ENCODE measurements around the gene COL15A1. TPM values are rescaled to one million over a fixed set of nuclear protein-coding genes. Genes with fewer than 3 reads are reported as not detected.

Gene COL15A1
- total and polyA plus RNA-seq, 4 donors: 21.4 to 94.4 (median 57.3) TPM

- H3K27me3 ChIP-seq (ENCODE audit: control insufficient read depth, insufficient read depth, low read length): no peaks in the 10 kb centered on the region
- H3K36me3 ChIP-seq (ENCODE audit: control insufficient read depth, insufficient read depth, low read length): no peaks in the 10 kb centered on the region
- H3K4me1 ChIP-seq (ENCODE audit: control insufficient read depth, insufficient read depth, low read length): peaks cover 12% of the 10 kb centered on the region
- H3K27ac ChIP-seq (ENCODE audit: low read depth, low read length): no peak overlapping the region
- no peak for DNase-seq (ENCODE audit: low read depth in 4 of 6, low spot score in 6 of 6)
- 57% methylated on average over 1 of the region's 2 CpGs for WGBS (ENCODE audit: insufficient coverage)
- H3K4me3 ChIP-seq (ENCODE audit: low read depth, low read length): no peak overlapping the region
- no peaks in the 10 kb centered on the region for H3K9me3 ChIP-seq (ENCODE audit: control insufficient read depth, insufficient read depth, low read length)
These were observed 17.8 kb upstream of the COL15A1 start for GRCh38 chr9:98925956-98926355.

DNA sequence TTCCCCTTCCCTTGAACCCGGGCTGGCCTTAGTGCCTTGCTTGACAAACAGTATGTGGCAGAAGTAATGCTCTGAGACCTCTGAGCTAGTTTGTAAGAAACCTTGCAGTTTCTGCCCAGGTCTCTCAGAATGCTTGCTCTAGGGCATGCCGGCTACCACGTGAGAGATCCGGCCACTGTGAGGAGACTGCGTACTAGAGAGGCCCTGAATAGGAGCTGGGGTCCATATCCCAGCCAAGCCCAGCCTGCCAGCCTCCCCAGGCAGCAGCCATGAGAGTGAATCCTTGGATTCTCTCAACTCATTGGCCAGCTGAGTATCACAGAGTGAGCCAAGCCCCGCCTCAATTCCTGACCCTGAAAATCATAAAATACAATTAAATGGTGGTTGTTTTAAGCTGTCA lies 16.0 kb upstream of the COL15A1 start:
- Histone ChIP-seq H3K27ac (ENCODE audit: low read depth, low read length) (no peak overlapping the region), H3K36me3 (ENCODE audit: control insufficient read depth, insufficient read depth, low read length) (no peaks in the 10 kb centered on the region), H3K4me1 (ENCODE audit: control insufficient read depth, insufficient read depth, low read length) (peaks cover 12% of the 10 kb centered on the region), H3K27me3 (ENCODE audit: control insufficient read depth, insufficient read depth, low read length) (no peaks in the 10 kb centered on the region), H3K4me3 (ENCODE audit: low read depth, low read length) (no peak overlapping the region), H3K9me3 (ENCODE audit: control insufficient read depth, insufficient read depth, low read length) (no peaks in the 10 kb centered on the region)
- WGBS (ENCODE audit: insufficient coverage): 53% methylated on average over 5 of the region's 6 CpGs
- DNase-seq (ENCODE audit: low read depth in 4 of 6, low spot score in 6 of 6): no peak

DNA sequence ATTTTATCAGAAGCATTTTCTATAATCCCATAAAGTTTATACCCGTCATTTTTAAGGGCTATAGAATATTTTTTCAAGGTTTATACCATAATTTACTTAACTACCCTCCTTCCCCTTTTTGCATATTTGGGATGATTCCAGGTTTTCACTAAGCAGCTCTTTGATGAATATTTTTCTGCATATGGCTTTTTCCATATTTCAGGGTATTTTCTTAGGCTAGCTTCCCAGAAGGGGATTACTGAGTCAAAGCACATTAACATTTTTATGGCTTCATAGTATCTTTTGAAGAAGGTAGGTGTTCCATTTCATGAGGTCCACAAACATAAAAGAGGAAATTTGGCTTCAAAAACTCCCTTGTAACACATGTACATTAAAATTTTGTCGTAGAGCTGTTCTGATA lies 14.6 kb upstream of the COL15A1 start:
- no CpG with 5 or more reads among the region's 2 CpGs for WGBS (ENCODE audit: insufficient coverage)
- H3K4me3 ChIP-seq (ENCODE audit: low read depth, low read length): no peak overlapping the region
- no peaks in the 10 kb centered on the region for H3K9me3 ChIP-seq (ENCODE audit: control insufficient read depth, insufficient read depth, low read length)
- peaks cover 8% of the 10 kb centered on the region for H3K4me1 ChIP-seq (ENCODE audit: control insufficient read depth, insufficient read depth, low read length)
- DNase-seq (ENCODE audit: low read depth in 4 of 6, low spot score in 6 of 6): peak in 2 of 6 donors; percentile 13 to 75
- peak overlapping the region; percentile 40 for H3K27ac ChIP-seq (ENCODE audit: low read depth, low read length)
- no peaks in the 10 kb centered on the region for H3K36me3 ChIP-seq (ENCODE audit: control insufficient read depth, insufficient read depth, low read length)
- no peaks in the 10 kb centered on the region for H3K27me3 ChIP-seq (ENCODE audit: control insufficient read depth, insufficient read depth, low read length)

- no peak overlapping the region for H3K4me3 ChIP-seq (ENCODE audit: low read depth, low read length)
- peaks cover 8% of the 10 kb centered on the region for H3K4me1 ChIP-seq (ENCODE audit: control insufficient read depth, insufficient read depth, low read length)
- H3K36me3 ChIP-seq (ENCODE audit: control insufficient read depth, insufficient read depth, low read length): no peaks in the 10 kb centered on the region
- H3K27ac ChIP-seq (ENCODE audit: low read depth, low read length): peak overlapping the region; percentile 40
- WGBS (ENCODE audit: insufficient coverage): 70% methylated on average over 10 of the region's 10 CpGs
- no peaks in the 10 kb centered on the region for H3K9me3 ChIP-seq (ENCODE audit: control insufficient read depth, insufficient read depth, low read length)
- H3K27me3 ChIP-seq (ENCODE audit: control insufficient read depth, insufficient read depth, low read length): no peaks in the 10 kb centered on the region
- DNase-seq (ENCODE audit: low read depth in 4 of 6, low spot score in 6 of 6): peak in 1 of 6 donors; percentile 57
These were observed 13.8 kb upstream of the COL15A1 start for GRCh38 chr9:98929895-98930341.

DNA sequence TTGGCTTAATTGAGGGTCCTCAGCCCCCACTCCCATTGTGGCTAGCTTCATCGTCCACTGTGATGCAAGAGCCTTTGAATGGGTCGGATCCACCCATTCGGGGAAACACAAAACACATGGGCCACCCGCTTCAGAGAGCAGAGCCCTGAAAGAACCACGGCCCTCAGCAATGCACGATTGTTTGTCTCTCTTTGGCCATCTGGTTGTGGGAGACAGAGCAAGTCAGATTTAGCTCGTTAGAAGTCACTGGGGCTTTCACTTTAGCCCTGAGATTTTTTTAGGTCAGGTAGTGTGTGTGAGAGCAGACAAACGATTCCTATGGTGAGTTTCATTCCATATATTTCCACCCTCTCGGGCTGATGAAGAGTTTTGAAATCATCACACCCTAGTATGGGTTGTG lies 12.9 kb upstream of the COL15A1 start:
- 76% methylated on average over 6 of the region's 9 CpGs for WGBS (ENCODE audit: insufficient coverage)
- Histone ChIP-seq H3K4me1 (ENCODE audit: control insufficient read depth, insufficient read depth, low read length) (no peaks in the 10 kb centered on the region), H3K36me3 (ENCODE audit: control insufficient read depth, insufficient read depth, low read length) (no peaks in the 10 kb centered on the region), H3K4me3 (ENCODE audit: low read depth, low read length) (no peak overlapping the region), H3K27ac (ENCODE audit: low read depth, low read length) (no peak overlapping the region), H3K27me3 (ENCODE audit: control insufficient read depth, insufficient read depth, low read length) (no peaks in the 10 kb centered on the region), H3K9me3 (ENCODE audit: control insufficient read depth, insufficient read depth, low read length) (no peaks in the 10 kb centered on the region)
- no peak for DNase-seq (ENCODE audit: low read depth in 4 of 6, low spot score in 6 of 6)

GRCh38 chr9:98931600-98932389 lies 11.9 kb upstream of the COL15A1 start:
- no peaks in the 10 kb centered on the region for H3K9me3 ChIP-seq (ENCODE audit: control insufficient read depth, insufficient read depth, low read length)
- no peaks in the 10 kb centered on the region for H3K36me3 ChIP-seq (ENCODE audit: control insufficient read depth, insufficient read depth, low read length)
- no peak overlapping the region for H3K27ac ChIP-seq (ENCODE audit: low read depth, low read length)
- no peaks in the 10 kb centered on the region for H3K27me3 ChIP-seq (ENCODE audit: control insufficient read depth, insufficient read depth, low read length)
- no peak for DNase-seq (ENCODE audit: low read depth in 4 of 6, low spot score in 6 of 6)
- no peaks in the 10 kb centered on the region for H3K4me1 ChIP-seq (ENCODE audit: control insufficient read depth, insufficient read depth, low read length)
- WGBS (ENCODE audit: insufficient coverage): 88% methylated on average over 3 of the region's 8 CpGs
- H3K4me3 ChIP-seq (ENCODE audit: low read depth, low read length): no peak overlapping the region

DNA sequence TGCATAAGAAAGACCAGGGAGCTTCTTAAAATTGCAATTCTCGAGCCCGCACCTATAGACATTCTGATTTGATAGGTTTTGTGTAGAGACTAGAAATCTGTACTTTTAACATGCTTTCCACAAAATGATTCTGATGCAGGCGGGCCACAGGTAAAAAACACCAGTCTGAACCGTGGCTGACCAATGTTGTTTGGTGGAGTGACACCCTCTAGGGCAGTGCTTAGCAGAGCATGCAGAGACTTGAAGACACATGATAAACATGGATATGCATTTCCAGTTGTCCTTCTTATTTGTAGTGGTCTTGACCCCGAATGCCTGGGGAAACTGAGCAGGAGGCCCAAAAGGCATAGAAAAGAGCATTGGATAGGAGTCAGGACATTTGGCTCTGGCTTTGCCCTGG lies 10.5 kb upstream of the COL15A1 start:
- no peak for DNase-seq (ENCODE audit: low read depth in 4 of 6, low spot score in 6 of 6)
- 90% methylated on average over 3 of the region's 5 CpGs for WGBS (ENCODE audit: insufficient coverage)
- Histone ChIP-seq H3K4me1 (ENCODE audit: control insufficient read depth, insufficient read depth, low read length) (no peaks in the 10 kb centered on the region), H3K4me3 (ENCODE audit: low read depth, low read length) (no peak overlapping the region), H3K27ac (ENCODE audit: low read depth, low read length) (no peak overlapping the region), H3K9me3 (ENCODE audit: control insufficient read depth, insufficient read depth, low read length) (no peaks in the 10 kb centered on the region), H3K27me3 (ENCODE audit: control insufficient read depth, insufficient read depth, low read length) (no peaks in the 10 kb centered on the region), H3K36me3 (ENCODE audit: control insufficient read depth, insufficient read depth, low read length) (no peaks in the 10 kb centered on the region)

DNA sequence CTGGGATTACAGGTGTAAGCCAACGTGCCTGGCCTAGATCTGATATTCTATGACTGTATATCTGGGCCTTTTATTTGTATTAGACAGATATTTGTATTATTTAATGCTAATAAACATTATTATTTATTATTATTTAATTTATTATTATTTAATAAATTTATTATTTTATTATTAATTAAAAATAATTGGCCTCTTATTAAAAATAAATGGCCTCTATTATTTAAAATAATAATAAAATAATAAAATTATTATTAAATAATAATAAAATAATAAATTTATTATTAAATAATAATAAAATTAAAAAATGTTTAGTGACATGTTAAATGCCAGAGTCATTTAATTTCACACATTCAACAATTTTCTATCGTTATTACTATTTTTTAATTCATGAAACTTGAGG lies 9.8 kb upstream of the COL15A1 start:
- 100% methylated on average over 1 of the region's 2 CpGs for WGBS (ENCODE audit: insufficient coverage)
- H3K27ac ChIP-seq (ENCODE audit: low read depth, low read length): no peak overlapping the region
- no peaks in the 10 kb centered on the region for H3K36me3 ChIP-seq (ENCODE audit: control insufficient read depth, insufficient read depth, low read length)
- H3K4me1 ChIP-seq (ENCODE audit: control insufficient read depth, insufficient read depth, low read length): no peaks in the 10 kb centered on the region
- DNase-seq (ENCODE audit: low read depth in 4 of 6, low spot score in 6 of 6): no peak
- no peak overlapping the region for H3K4me3 ChIP-seq (ENCODE audit: low read depth, low read length)
- no peaks in the 10 kb centered on the region for H3K9me3 ChIP-seq (ENCODE audit: control insufficient read depth, insufficient read depth, low read length)
- H3K27me3 ChIP-seq (ENCODE audit: control insufficient read depth, insufficient read depth, low read length): no peaks in the 10 kb centered on the region

DNA sequence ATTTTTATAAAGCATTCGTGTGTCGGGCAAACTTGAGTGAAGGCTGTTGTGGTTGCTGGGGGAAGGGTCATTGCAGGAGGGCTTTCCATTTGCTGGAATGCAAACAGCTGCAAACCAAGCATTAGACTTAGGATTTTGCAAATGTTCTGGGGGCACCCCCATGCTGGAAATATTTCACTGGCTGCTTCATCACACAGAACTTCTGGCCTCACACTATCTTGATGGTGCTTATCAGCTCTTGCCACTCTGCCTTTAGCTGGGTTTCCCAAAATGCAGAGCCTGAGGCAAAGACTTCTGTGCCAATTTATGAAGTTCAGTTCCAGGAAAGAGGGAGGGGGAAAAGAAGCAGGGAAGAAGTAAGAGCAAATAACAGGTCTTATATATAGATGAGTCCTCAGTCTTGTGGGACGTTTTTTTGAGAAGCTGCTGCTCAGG lies 8.6 kb upstream of the COL15A1 start:
- H3K36me3 ChIP-seq (ENCODE audit: control insufficient read depth, insufficient read depth, low read length): no peaks in the 10 kb centered on the region
- no peaks in the 10 kb centered on the region for H3K9me3 ChIP-seq (ENCODE audit: control insufficient read depth, insufficient read depth, low read length)
- H3K27me3 ChIP-seq (ENCODE audit: control insufficient read depth, insufficient read depth, low read length): no peaks in the 10 kb centered on the region
- H3K4me1 ChIP-seq (ENCODE audit: control insufficient read depth, insufficient read depth, low read length): no peaks in the 10 kb centered on the region
- 80% methylated on average over 1 of the region's 3 CpGs for WGBS (ENCODE audit: insufficient coverage)
- H3K27ac ChIP-seq (ENCODE audit: low read depth, low read length): no peak overlapping the region
- DNase-seq (ENCODE audit: low read depth in 4 of 6, low spot score in 6 of 6): no peak
- H3K4me3 ChIP-seq (ENCODE audit: low read depth, low read length): no peak overlapping the region

- 67% methylated on average over 2 of the region's 3 CpGs for WGBS (ENCODE audit: insufficient coverage)
- Histone ChIP-seq H3K4me3 (ENCODE audit: low read depth, low read length) (no peak overlapping the region), H3K9me3 (ENCODE audit: control insufficient read depth, insufficient read depth, low read length) (no peaks in the 10 kb centered on the region), H3K36me3 (ENCODE audit: control insufficient read depth, insufficient read depth, low read length) (no peaks in the 10 kb centered on the region), H3K27ac (ENCODE audit: low read depth, low read length) (no peak overlapping the region), H3K27me3 (ENCODE audit: control insufficient read depth, insufficient read depth, low read length) (peaks cover 28% of the 10 kb centered on the region), H3K4me1 (ENCODE audit: control insufficient read depth, insufficient read depth, low read length) (peaks cover 14% of the 10 kb centered on the region)
- no peak for DNase-seq (ENCODE audit: low read depth in 4 of 6, low spot score in 6 of 6)
These were observed 3.4 kb upstream of the COL15A1 start for GRCh38 chr9:98940276-98940675.
